ENCODE data around the gene CGRRF1.

CGRRF1 gene

DNA sequence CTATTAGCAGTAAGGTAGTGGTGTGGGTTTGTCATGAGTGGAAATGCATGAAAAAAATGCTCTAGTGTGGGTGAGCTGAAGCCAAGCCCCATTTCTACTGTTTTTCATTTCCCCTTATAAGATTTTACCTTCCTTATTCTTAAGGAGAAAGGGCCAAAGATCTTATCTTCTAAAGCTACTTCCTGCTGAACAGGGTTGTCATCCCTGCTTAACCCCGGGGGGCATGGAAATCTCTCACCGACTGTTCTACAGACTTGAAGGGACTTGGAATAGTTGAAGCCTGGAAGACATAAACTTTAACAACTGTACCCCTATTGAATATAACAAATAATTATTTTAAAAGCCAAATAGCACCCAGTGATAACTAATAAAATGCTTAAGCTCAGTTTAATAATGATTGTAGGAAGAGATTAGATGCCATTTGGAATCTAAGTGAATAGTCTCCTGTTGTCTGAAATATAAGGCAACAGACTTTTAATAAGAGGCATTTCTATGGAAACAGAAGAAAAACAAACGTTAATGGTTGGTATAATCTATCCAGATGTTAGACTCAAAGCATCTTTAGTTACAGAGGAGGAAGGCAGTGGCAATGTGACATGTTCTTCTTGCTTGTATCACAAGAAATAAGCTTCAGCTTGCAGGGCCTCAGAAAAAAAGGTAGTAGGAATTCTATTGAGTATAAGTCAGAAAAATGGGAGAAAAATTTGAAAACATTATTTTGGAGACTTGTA lies 19.1 kb upstream of the CGRRF1 start:
- DNase-seq, result no peak

- no peak for DNase-seq
These were observed 16.4 kb upstream of the CGRRF1 start for GRCh38 chr14:54493293-54493692.

DNA sequence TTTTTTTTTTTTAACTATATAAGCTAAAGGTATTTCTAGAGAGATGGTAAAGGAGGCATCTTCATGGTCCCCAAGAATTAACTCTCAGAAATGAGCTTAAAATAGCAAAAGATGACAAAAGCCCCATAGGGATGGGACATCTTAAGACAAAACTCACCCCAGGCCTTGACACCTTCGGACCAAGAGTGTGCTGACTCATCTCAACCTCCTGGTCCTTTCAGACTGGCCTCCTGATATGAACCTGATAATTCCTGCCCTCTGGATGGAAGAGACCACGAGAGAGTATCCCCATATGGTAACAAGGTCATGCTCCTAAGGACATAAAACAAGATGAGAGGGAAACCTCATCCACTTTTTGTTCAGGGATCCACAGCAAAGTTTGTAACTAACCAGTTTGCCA lies 12.5 kb upstream of the CGRRF1 start:
- DNase-seq, result no peak

DNA sequence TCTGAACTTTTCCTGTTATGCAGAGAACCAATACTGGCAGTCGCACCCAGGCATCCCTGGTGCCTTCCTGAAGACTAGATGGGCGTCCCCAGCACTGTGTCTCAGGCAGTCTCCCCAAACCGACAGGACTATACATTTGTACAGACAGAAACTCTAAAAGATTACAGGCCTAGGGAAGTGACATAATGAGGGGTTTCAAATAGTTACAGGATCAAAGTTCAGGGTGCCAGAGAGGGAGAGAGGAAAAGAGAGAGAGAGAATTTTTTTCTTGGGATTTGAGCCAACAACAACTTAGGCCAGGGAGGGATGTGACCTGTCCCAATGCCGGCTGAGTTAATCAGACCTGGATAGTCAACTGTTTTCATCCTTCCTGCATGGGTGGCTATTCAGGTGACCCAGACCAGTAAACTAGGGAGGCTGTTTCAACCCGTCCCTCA lies 11.6 kb upstream of the CGRRF1 start:
- DNase-seq, result no peak

DNA sequence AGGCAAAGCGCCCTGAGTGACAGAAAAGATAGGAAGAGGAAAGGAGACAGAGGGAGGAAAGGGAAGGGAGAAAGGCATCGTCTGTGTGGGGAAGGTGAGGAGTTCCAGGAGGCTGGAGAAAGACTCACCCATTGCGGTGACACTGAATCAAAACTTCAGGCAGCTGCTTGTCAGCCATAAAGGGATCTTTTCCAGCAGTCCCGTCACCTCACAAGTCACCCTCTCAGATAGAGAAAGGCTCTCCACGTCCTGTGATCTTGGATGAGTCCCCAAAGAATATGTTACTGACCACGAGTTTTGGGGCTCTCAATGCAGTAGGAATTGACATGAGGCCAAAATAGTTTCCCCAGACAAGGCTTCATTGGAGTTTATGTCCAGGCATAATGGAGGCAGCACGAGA lies 11.1 kb upstream of the CGRRF1 start:
- DNase-seq, result no peak

- DNase-seq, result no peak
These were observed 9.0 kb upstream of the CGRRF1 start for GRCh38 chr14:54500744-54501143.

DNA sequence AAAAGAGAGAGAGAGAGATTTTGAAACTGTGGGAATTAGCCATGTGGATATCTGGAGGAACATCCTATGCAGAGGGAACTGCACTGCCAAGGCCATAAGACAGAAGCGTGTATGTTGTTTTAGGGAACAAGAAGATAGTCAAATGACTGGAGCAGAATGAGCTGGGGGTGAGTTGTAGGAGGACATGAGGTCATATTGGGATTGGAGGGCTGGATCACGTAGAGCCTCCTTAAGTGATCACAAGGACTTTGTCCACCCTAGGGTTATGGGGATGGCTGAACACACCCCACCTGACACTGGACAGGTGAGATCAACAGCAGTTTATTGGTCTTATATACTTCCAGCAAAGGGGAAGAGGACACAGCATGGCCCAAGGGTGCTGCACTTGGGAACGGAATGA lies 8.2 kb upstream of the CGRRF1 start:
- DNase-seq, result no peak

- DNase-seq, result no peak
These were observed 7.1 kb upstream of the CGRRF1 start for GRCh38 chr14:54502602-54503001.

DNA sequence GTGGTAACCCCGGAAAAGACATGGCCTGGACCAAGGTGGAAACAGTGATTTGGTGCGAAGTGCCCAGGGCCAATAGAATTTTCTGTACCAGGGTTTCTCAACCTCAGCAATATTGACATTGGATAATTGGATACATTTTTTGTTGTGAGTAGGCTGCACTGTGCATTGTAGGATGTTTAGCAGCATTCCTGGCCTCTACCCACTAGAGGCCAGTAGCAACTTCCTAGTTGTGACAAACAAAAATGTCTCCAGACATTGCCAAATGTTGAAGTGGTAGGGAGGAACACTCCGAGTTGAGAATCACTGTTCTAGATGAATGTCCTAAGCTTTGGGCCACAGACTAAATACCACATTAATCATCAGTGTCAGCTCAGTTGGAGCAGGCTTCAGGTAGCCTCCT lies 6.2 kb upstream of the CGRRF1 start:
- no peak for DNase-seq

- no peak for DNase-seq
These were observed 2.7 kb downstream of the CGRRF1 start for GRCh38 chr14:54512393-54512792.

- DNase-seq, result no peak
These were observed 6.0 kb downstream of the CGRRF1 start for GRCh38 chr14:54515670-54516069.

DNA sequence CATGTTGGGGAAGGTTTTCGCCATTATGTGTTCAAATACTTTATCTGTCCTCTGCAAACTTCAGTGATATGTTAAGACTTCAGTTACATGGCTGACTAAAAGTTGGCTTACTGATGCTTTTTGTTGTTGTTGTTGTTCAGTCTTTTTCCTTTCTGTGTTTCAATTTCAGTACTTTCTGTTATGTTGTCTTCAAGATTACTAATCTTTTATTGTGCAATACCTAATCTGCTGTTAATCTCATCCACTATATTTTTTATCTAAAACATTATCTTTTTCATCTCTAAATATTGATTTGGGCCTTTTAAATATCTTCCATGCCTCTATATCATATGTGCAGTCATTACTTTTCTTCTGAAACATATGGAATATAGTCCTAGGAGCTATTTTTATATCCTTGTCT lies 7.0 kb downstream of the CGRRF1 start:
- DNase-seq, result no peak

DNA sequence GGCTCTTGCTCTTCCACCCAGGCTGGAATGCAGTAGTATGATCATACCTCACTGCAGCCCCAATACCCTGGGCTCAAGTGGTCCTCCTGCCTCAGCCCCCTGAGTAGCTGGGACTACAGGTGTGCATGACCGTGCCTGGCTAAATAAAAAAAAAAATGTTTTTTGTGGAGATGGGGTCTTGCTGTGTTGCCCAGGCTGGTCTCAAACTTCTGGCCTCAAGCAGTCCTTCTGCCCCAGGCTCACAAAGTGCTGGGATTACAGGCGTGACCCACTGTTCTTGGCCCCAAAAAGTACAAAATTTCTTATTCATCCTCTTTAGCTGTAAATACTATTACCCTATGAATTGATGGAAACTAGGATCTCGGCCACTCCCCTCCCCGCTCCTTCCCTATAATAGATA lies 14.7 kb downstream of the CGRRF1 start:
- no peak for DNase-seq

GRCh38 chr14:54528973-54529372 lies 19.3 kb downstream of the CGRRF1 start:
- no peak for DNase-seq

DNA sequence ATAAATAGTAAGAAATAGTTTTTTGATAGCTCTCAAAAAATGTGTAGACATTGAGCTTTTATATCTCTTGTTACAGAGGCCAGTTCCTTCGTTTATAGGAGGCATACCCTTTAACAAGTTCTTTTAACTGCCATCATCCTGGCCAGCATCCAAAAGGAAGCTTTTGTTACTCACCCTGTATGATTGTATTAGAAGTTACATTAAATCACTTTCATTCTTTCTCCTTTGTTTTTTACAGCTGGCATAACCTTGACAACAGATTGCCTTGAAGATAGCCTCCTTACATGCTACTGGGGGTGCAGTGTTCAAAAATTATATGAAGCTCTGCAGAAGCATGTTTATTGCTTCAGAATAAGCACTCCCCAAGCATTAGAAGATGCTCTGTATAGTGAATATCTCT lies 20.1 kb downstream of the CGRRF1 start:
- no peak for DNase-seq

DNA sequence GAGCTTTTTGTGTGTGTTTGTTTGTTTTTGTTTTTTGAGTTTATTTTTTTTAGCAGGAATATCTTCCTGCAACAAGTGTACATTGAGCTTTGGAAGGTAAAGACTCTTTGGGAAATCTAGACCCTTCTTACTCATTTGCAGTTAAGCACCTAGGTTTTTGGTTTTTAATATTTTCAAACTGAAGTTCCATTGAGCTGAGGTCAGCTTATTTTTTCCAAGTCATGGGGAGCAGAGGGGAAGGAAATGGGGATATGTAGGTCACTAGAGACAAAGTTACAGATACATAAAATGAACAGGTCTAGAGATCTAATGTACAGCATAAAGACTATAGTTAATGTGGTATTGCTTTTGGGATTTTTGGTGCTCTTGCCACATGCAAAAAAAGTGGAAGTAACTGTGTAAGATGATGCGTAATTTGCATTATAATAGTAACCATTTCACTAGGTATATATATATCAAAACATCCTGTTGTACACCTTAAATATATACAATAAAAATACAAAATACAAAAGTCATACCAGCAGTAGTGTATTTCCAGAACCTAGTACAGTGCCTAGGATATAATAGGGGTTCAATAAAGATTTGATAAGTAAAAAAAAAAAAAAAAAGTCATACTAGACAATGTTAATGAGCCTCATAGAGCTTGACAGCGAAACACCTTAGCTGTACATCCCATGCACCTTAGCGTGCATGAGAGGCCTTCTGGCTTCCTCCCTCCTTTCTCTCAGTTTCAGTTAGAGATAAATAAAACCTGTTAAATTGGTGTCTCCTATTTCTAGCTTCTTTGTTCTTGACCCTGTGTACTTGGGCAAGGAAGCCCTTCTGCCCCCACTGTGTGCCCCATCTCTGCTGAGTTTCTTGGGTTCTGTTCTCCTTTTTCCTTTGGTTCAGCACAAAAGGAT lies 22.7 kb downstream of the CGRRF1 start:
- no peak for DNase-seq

GRCh38 chr14:54533100-54533499 lies 23.4 kb downstream of the CGRRF1 start:
- DNase-seq, result no peak

DNA sequence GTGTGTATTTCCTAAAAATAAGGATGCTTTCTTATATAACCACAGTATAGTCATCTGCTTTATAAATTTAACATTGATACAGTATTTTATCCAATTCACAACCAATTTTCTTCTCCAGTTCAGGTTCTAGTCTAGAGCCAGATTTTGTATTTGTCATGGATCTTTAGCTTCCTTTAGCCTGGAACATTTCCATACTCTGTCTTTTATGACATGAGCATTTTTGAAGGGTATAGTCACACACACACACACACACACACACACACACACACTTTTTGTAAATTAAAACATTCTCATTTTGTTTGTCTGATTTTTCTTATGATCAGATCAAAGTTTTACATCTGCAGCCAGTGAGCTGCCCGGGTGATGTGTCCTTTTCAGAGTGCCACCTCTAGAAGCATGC lies 25.4 kb downstream of the CGRRF1 start:
- no peak for DNase-seq

- DNase-seq, result no peak
These were observed 25.9 kb downstream of the CGRRF1 start for GRCh38 chr14:54535646-54536045.

GRCh38 chr14:54537651-54538050 lies 27.9 kb downstream of the CGRRF1 start:
- DNase-seq, result no peak

GRCh38 chr14:54538055-54538454 lies 28.3 kb downstream of the CGRRF1 start:
- DNase-seq, result no peak

DNA sequence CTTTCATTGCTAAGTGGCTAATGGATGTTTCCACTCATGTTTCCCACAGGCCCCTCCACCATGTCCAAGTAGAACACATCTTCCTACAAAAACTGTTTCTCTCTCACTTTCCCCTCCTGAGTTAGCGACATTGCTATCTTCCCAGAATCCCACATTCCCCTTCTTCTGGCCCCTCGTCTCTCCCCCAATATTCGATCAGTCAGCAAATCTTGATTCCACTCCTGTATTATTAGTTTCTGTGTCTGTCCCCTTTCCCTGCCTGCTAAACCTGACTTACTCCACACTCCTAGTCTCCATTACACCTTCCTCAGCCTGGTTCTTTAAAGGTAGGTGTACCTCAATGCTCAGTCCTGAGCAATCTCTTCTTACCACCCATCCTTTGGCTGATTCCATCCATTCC lies 37.9 kb downstream of the CGRRF1 start:
- DNase-seq, result no peak

DNA sequence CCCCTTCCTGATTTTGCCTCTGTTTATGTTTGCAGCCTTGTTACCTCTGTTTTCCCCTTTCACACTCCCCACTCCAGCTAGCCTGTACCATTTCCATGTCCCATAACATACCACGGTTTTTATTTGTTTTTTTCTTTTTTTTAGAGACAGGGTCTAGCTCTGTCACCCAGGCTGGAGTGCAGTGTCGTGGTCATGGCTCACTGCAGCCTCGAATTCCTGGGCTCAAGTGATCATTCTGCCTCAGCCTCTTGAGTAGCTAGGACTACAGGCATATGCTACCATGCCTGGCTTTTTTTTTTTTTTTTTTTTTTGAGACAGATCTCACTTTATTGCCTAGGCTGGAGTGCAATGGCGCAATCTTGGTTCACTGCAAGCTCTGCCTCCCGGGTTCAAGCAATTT lies 38.8 kb downstream of the CGRRF1 start:
- DNase-seq, result no peak

- DNase-seq, result no peak
These were observed 40.2 kb downstream of the CGRRF1 start for GRCh38 chr14:54549862-54550261.

Measured in activated naive CD4-positive, alpha-beta T cell treated with anti-CD3 and anti-CD28 coated beads, Interleukin-2, amount 50 U/mL, for 16 hours (primary cell).